ENCODE data around the gene ZNF668. TPM values are rescaled to one million over a fixed set of nuclear protein-coding genes. Genes with fewer than 3 reads are reported as not detected.

The ZNF668 gene
- total RNA-seq, 4 donors from 2014 or later, result 7.9 to 17.9 (median 10.2) TPM

GRCh38 chr16:31067342-31067741 lies 6.7 kb downstream of the ZNF668 start:
- no peak for TF ChIP-seq EP300 (IDR thresholded peaks at IDR 0.05; ENCODE audit: low read depth)
- no peak for TF ChIP-seq POLR2AphosphoS5 (IDR thresholded peaks at IDR 0.05)
- no peak for TF ChIP-seq POLR2A (IDR thresholded peaks at IDR 0.05)
- TF ChIP-seq CTCF (IDR thresholded peaks at IDR 0.05), result no peak
- Histone ChIP-seq H3K9me3 (no peaks in the 10 kb centered on the region), H3K36me3 (no peaks in the 10 kb centered on the region), H3K27me3 (no peaks in the 10 kb centered on the region), H3K27ac (no peak overlapping the region), H3K4me3 (no peak overlapping the region), H3K4me1 (peaks cover 8 to 26% (median 15%) of the 10 kb centered on the region in 4 donors)
- in situ Hi-C loops (cut with MboI; ENCODE audit: low pct_ligation_motif_present in 1 of 4, low pct_unique_long_range_greater_than_20kb in 1 of 4, low sequenced_read_pairs in 3 of 4), result no loop called here
- intact Hi-C loops (cut with DNase I; ENCODE audit: low total_unique reads), result no loop called here
- DNase-seq, result no peak
- 89 to 96% methylated on average over 3 of the region's 3 CpGs for WGBS, 2 donors (ENCODE audit: low coverage in 1 of 2)

- no peaks in the 10 kb centered on the region for H3K27me3 ChIP-seq
- intact Hi-C loops (cut with DNase I; ENCODE audit: low total_unique reads), result no loop called here
- in situ Hi-C loops (cut with MboI; ENCODE audit: low pct_ligation_motif_present in 1 of 4, low pct_unique_long_range_greater_than_20kb in 1 of 4, low sequenced_read_pairs in 3 of 4), result no loop called here
- whole genome bisulfite sequencing, 2 donors (ENCODE audit: low coverage in 1 of 2), result 83% methylated on average over 4 of the region's 4 CpGs; no CpG with 5 or more reads in 1 of the 2 donors
- H3K9me3 ChIP-seq, result no peaks in the 10 kb centered on the region
- peaks cover 0 to 15% (median 6%) of the 10 kb centered on the region in 4 donors for H3K36me3 ChIP-seq
- H3K4me1 ChIP-seq, result peaks cover 0 to 11% (median 4%) of the 10 kb centered on the region in 4 donors
- DNase-seq, result no peak
- H3K4me3 ChIP-seq, result no peak overlapping the region
- peak overlapping the region; percentile 54 to 71 (median 61) for H3K27ac ChIP-seq
- no peak for TF ChIP-seq POLR2A (IDR thresholded peaks at IDR 0.05)
Observed at GRCh38 chr16:31064882-31065461, 9.1 kb downstream of the ZNF668 start.

GRCh38 chr16:31063843-31064611 lies 10.0 kb downstream of the ZNF668 start:
- intact Hi-C loops (cut with DNase I; ENCODE audit: low total_unique reads), result no loop called here
- Histone ChIP-seq H3K27ac (peak overlapping the region; percentile 54 to 71 (median 61)), H3K9me3 (no peaks in the 10 kb centered on the region), H3K27me3 (no peaks in the 10 kb centered on the region), H3K36me3 (peaks cover 0 to 15% (median 6%) of the 10 kb centered on the region in 4 donors), H3K4me3 (no peak overlapping the region), H3K4me1 (peaks cover 0 to 11% (median 4%) of the 10 kb centered on the region in 4 donors)
- 89 to 100% methylated on average over 1 to 37 of the region's 56 CpGs for WGBS, 2 donors (ENCODE audit: low coverage in 1 of 2)
- TF ChIP-seq POLR2AphosphoS5 (IDR thresholded peaks at IDR 0.05), result no peak
- no peak for TF ChIP-seq CTCF (IDR thresholded peaks at IDR 0.05)
- TF ChIP-seq POLR2A (IDR thresholded peaks at IDR 0.05), result no peak
- no peak for TF ChIP-seq EP300 (IDR thresholded peaks at IDR 0.05; ENCODE audit: low read depth)
- no peak for DNase-seq
- in situ Hi-C loops (cut with MboI; ENCODE audit: low pct_ligation_motif_present in 1 of 4, low pct_unique_long_range_greater_than_20kb in 1 of 4, low sequenced_read_pairs in 3 of 4), result no loop called here

DNA sequence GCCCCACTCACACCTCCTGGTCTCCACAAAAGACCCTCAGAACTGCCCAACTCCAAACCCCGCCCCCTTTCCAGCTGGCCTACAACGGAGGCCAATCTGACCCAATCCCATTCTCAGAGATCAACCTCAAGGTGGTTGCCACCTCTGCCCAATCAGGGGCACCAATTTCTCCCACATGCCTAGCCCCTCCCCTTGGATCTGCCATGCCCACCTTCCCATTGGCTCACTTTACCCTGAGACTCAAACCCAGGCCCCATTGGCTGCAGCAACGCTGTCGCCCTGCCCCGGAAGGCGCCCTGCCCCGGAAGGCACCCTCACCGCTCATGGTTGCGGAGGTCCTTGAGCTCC lies 10.6 kb downstream of the ZNF668 start:
- in situ Hi-C loops (cut with MboI; ENCODE audit: low pct_ligation_motif_present in 1 of 4, low pct_unique_long_range_greater_than_20kb in 1 of 4, low sequenced_read_pairs in 3 of 4), result no loop called here
- TF ChIP-seq POLR2A (IDR thresholded peaks at IDR 0.05) (no peak), POLR2AphosphoS5 (IDR thresholded peaks at IDR 0.05) (no peak), EP300 (IDR thresholded peaks at IDR 0.05; ENCODE audit: low read depth) (no peak), CTCF (IDR thresholded peaks at IDR 0.05) (no peak)
- H3K36me3 ChIP-seq, result peaks cover 0 to 15% (median 6%) of the 10 kb centered on the region in 4 donors

More for the DNA sequence above, 10.6 kb downstream of the ZNF668 start:
- H3K4me1 ChIP-seq, result peaks cover 0 to 11% (median 4%) of the 10 kb centered on the region in 4 donors
- no peaks in the 10 kb centered on the region for H3K9me3 ChIP-seq
- H3K4me3 ChIP-seq, result no peak overlapping the region
- no peak for DNase-seq
- intact Hi-C loops (cut with DNase I; ENCODE audit: low total_unique reads), result no loop called here
- peak overlapping the region in 1 of 4 donors; percentile 66 for H3K27ac ChIP-seq
- 90 to 98% methylated on average over 2 to 9 of the region's 9 CpGs for WGBS, 2 donors (ENCODE audit: low coverage in 1 of 2)
- no peaks in the 10 kb centered on the region for H3K27me3 ChIP-seq
